AG09319 (cell line): Measurements from ENCODE around the gene KHDC4.

Experiments
- DNase-seq: peaks from one replicate; pipeline ENCODE4 v3.0.0-alpha.2; 2010; ENCODE audit warnings: low read depth; ENCODE audit errors: extremely low read depth
- CTCF ChIP-seq: IDR thresholded peaks from 2 replicates; pipeline ENCODE4 v1.5.1; 2011; ENCODE audit warnings: low read depth, mild to moderate bottlenecking, inconsistent platforms, low read length, moderate library complexity

KHDC4 gene

GRCh38 chr1:155884982-155885381 lies 49.2 kb downstream of the KHDC4 start:
- no peak for TF ChIP-seq CTCF
- no peak for DNase-seq

- no peak for TF ChIP-seq CTCF
- no peak for DNase-seq
Measured at GRCh38 chr1:155884031-155884960, 49.9 kb downstream of the KHDC4 start.

GRCh38 chr1:155882766-155883165 lies 51.4 kb downstream of the KHDC4 start:
- no peak for TF ChIP-seq CTCF

GRCh38 chr1:155882235-155882634 lies 52.0 kb downstream of the KHDC4 start:
- TF ChIP-seq CTCF, result no peak
- DNase-seq, result no peak

More at GRCh38 chr1:155882766-155883165, 51.4 kb downstream of the KHDC4 start:
- DNase-seq, result no peak

GRCh38 chr1:155880950-155881349 lies 53.3 kb downstream of the KHDC4 start:
- DNase-seq, result no peak
- no peak for TF ChIP-seq CTCF

- TF ChIP-seq CTCF, result no peak
- DNase-seq, result no peak
Measured at GRCh38 chr1:155880251-155880650, 54.0 kb downstream of the KHDC4 start.

- no peak for TF ChIP-seq CTCF
- DNase-seq, result no peak
Measured at GRCh38 chr1:155877945-155878344, 56.3 kb downstream of the KHDC4 start.
